Measurements from ENCODE around the gene SLC22A23. TPM values are rescaled to one million over a fixed set of nuclear protein-coding genes. Genes with fewer than 3 reads are reported as not detected.

SLC22A23 gene
- total RNA-seq, 1 donor from 2014 or later = 0.05 TPM

GRCh38 chr6:3290149-3290930 lies 166.5 kb downstream of the SLC22A23 start:
- intact Hi-C loops (cut with micrococcal nuclease) = no loop called here
- no peaks in the 10 kb centered on the region for H3K9me3 Mint-ChIP-seq
- no peaks in the 10 kb centered on the region for H3K4me1 Mint-ChIP-seq (ENCODE audit: low read depth)
- H3K27me3 Mint-ChIP-seq (ENCODE audit: insufficient read depth) = no peaks in the 10 kb centered on the region
- DNase-seq (ENCODE audit: low spot score) = no peak
- no peak overlapping the region for H3K27ac Mint-ChIP-seq
- H3K4me3 Mint-ChIP-seq = no peak overlapping the region
- H3K36me3 Mint-ChIP-seq (ENCODE audit: low read depth) = no peaks in the 10 kb centered on the region

DNA sequence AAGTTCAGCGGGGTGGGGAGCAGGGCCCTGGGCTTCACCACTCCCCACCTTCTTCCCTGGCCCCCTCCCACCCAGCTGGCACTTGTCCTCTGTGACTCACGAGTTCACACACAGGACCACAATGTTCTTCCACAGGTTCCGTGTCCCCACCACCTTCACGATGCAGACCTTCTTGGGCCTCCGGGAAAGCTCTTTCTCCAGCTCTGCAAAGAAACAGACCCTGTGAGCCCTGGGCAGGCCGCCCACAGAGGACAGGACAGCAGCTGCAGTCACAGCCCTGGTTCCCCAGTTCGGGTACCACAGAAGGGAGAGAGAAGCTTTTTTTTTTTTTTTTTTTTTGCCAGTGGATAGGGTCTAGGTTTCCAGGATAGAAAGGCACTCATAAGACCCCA lies 167.2 kb downstream of the SLC22A23 start:
- Mint-ChIP-seq H3K4me1 (ENCODE audit: low read depth) (no peaks in the 10 kb centered on the region), H3K27ac (no peak overlapping the region), H3K36me3 (ENCODE audit: low read depth) (no peaks in the 10 kb centered on the region), H3K27me3 (ENCODE audit: insufficient read depth) (no peaks in the 10 kb centered on the region), H3K9me3 (no peaks in the 10 kb centered on the region), H3K4me3 (no peak overlapping the region)
- intact Hi-C loops (cut with micrococcal nuclease) = no loop called here
- DNase-seq (ENCODE audit: low spot score) = no peak

- Mint-ChIP-seq H3K27ac (no peak overlapping the region), H3K4me3 (no peak overlapping the region), H3K9me3 (no peaks in the 10 kb centered on the region), H3K27me3 (ENCODE audit: insufficient read depth) (no peaks in the 10 kb centered on the region), H3K36me3 (ENCODE audit: low read depth) (no peaks in the 10 kb centered on the region), H3K4me1 (ENCODE audit: low read depth) (no peaks in the 10 kb centered on the region)
- no peak for DNase-seq (ENCODE audit: low spot score)
- intact Hi-C loops (cut with micrococcal nuclease) = no loop called here
Observed at GRCh38 chr6:3288711-3289663, 167.9 kb downstream of the SLC22A23 start.

- H3K27me3 Mint-ChIP-seq (ENCODE audit: insufficient read depth) = no peaks in the 10 kb centered on the region
- no peak overlapping the region for H3K4me3 Mint-ChIP-seq
- no peaks in the 10 kb centered on the region for H3K36me3 Mint-ChIP-seq (ENCODE audit: low read depth)
- intact Hi-C loops (cut with micrococcal nuclease) = no loop called here
- no peaks in the 10 kb centered on the region for H3K9me3 Mint-ChIP-seq
- DNase-seq (ENCODE audit: low spot score) = no peak
- H3K4me1 Mint-ChIP-seq (ENCODE audit: low read depth) = no peaks in the 10 kb centered on the region
- H3K27ac Mint-ChIP-seq = no peak overlapping the region
Observed at GRCh38 chr6:3287976-3288707, 168.7 kb downstream of the SLC22A23 start.

DNA sequence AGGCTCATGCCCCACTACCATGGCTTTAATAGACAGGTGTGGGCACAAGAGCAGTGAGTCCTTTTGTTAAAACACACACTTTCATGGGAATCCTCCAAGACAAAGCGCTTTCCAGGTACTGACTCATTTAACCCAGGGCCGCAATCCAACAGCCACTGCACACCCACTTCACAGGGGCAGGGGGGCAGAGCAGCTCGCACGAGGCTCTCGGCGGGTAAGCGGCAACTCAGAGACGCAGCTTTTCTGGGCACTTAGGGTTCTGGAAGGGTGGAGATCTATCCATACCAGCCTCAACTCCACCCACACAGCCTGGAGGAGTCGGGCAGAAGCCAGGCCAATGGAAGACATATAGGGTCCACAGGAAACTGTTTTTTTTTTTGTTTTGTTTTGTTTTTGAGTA lies 169.5 kb downstream of the SLC22A23 start:
- DNase-seq (ENCODE audit: low spot score) = no peak
- Mint-ChIP-seq H3K4me3 (no peak overlapping the region), H3K36me3 (ENCODE audit: low read depth) (no peaks in the 10 kb centered on the region), H3K27me3 (ENCODE audit: insufficient read depth) (no peaks in the 10 kb centered on the region), H3K4me1 (ENCODE audit: low read depth) (no peaks in the 10 kb centered on the region), H3K9me3 (no peaks in the 10 kb centered on the region), H3K27ac (no peak overlapping the region)
- intact Hi-C loops (cut with micrococcal nuclease) = no loop called here

- no peak for DNase-seq (ENCODE audit: low spot score)
- Mint-ChIP-seq H3K36me3 (ENCODE audit: low read depth) (no peaks in the 10 kb centered on the region), H3K27me3 (ENCODE audit: insufficient read depth) (no peaks in the 10 kb centered on the region), H3K27ac (no peak overlapping the region), H3K9me3 (no peaks in the 10 kb centered on the region), H3K4me3 (no peak overlapping the region), H3K4me1 (ENCODE audit: low read depth) (no peaks in the 10 kb centered on the region)
- intact Hi-C loops (cut with micrococcal nuclease) = no loop called here
Observed at GRCh38 chr6:3286641-3287171, 170.1 kb downstream of the SLC22A23 start.

GRCh38 chr6:3285732-3286131 lies 171.1 kb downstream of the SLC22A23 start:
- no peak for DNase-seq (ENCODE audit: low spot score)
- H3K36me3 Mint-ChIP-seq (ENCODE audit: low read depth) = no peaks in the 10 kb centered on the region
- no peaks in the 10 kb centered on the region for H3K27me3 Mint-ChIP-seq (ENCODE audit: insufficient read depth)
- H3K4me1 Mint-ChIP-seq (ENCODE audit: low read depth) = no peaks in the 10 kb centered on the region
- no peak overlapping the region for H3K4me3 Mint-ChIP-seq
- intact Hi-C loops (cut with micrococcal nuclease) = no loop called here
- no peak overlapping the region for H3K27ac Mint-ChIP-seq
- H3K9me3 Mint-ChIP-seq = no peaks in the 10 kb centered on the region

GRCh38 chr6:3285049-3285639 lies 171.7 kb downstream of the SLC22A23 start:
- DNase-seq (ENCODE audit: low spot score) = no peak
- intact Hi-C loops (cut with micrococcal nuclease) = no loop called here
- Mint-ChIP-seq H3K4me1 (ENCODE audit: low read depth) (no peaks in the 10 kb centered on the region), H3K9me3 (no peaks in the 10 kb centered on the region), H3K36me3 (ENCODE audit: low read depth) (no peaks in the 10 kb centered on the region), H3K27ac (no peak overlapping the region), H3K4me3 (no peak overlapping the region), H3K27me3 (ENCODE audit: insufficient read depth) (no peaks in the 10 kb centered on the region)

GRCh38 chr6:3284436-3284876 lies 172.4 kb downstream of the SLC22A23 start:
- Mint-ChIP-seq H3K4me1 (ENCODE audit: low read depth) (no peaks in the 10 kb centered on the region), H3K9me3 (no peaks in the 10 kb centered on the region), H3K27ac (no peak overlapping the region), H3K4me3 (no peak overlapping the region), H3K27me3 (ENCODE audit: insufficient read depth) (no peaks in the 10 kb centered on the region), H3K36me3 (ENCODE audit: low read depth) (no peaks in the 10 kb centered on the region)
- no peak for DNase-seq (ENCODE audit: low spot score)
- intact Hi-C loops (cut with micrococcal nuclease) = no loop called here

- no peaks in the 10 kb centered on the region for H3K9me3 Mint-ChIP-seq
- no peak overlapping the region for H3K4me3 Mint-ChIP-seq
- intact Hi-C loops (cut with micrococcal nuclease) = no loop called here
- H3K27ac Mint-ChIP-seq = no peak overlapping the region
- no peak for DNase-seq (ENCODE audit: low spot score)
- H3K4me1 Mint-ChIP-seq (ENCODE audit: low read depth) = no peaks in the 10 kb centered on the region
- H3K27me3 Mint-ChIP-seq (ENCODE audit: insufficient read depth) = no peaks in the 10 kb centered on the region
- H3K36me3 Mint-ChIP-seq (ENCODE audit: low read depth) = no peaks in the 10 kb centered on the region
Observed at GRCh38 chr6:3283641-3284435, 173.0 kb downstream of the SLC22A23 start.

DNA sequence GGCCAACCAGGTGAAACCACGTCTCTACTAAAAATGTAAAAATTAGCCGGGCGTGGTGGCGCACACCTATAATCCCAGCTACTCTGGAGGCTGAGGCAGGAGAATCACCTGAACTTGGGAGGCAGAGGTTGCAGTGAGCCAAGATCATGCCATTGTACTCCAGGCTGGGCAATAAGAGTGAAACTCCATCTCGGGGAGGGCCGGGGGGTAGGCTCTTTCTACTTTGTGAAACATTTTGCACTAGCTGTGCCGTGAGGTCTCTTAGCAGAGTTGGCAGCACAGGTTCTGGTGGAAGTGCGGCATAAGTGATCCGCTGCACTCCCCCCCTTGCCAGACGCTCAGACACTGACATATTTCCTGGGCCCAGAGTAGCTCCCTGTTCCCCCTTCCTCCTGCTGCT lies 173.6 kb downstream of the SLC22A23 start:
- no peak for DNase-seq (ENCODE audit: low spot score)
- no peaks in the 10 kb centered on the region for H3K36me3 Mint-ChIP-seq (ENCODE audit: low read depth)
- no peak overlapping the region for H3K27ac Mint-ChIP-seq
- no peaks in the 10 kb centered on the region for H3K27me3 Mint-ChIP-seq (ENCODE audit: insufficient read depth)
- H3K4me3 Mint-ChIP-seq = no peak overlapping the region
- H3K4me1 Mint-ChIP-seq (ENCODE audit: low read depth) = no peaks in the 10 kb centered on the region
- H3K9me3 Mint-ChIP-seq = no peaks in the 10 kb centered on the region
- intact Hi-C loops (cut with micrococcal nuclease) = no loop called here
